Stimulated activated CD4-positive, alpha-beta T cell treated with anti-CD3 and anti-CD28 coated beads, Interleukin-4, amount 100 ng/mL, for 4 hours (primary cell): ENCODE measurements around the gene A4GNT.
"Not testable (repeated sequence)": the region's sequence is repeated elsewhere in the genome, so short reads cannot be mapped to it uniquely, and the experiment has no call there.

ENCODE experiments used
- DNase-seq, 2 experiments: peaks; one replicate each; pipeline ENCODE4 v3.0.0-alpha.2; 2020

A4GNT gene

DNA sequence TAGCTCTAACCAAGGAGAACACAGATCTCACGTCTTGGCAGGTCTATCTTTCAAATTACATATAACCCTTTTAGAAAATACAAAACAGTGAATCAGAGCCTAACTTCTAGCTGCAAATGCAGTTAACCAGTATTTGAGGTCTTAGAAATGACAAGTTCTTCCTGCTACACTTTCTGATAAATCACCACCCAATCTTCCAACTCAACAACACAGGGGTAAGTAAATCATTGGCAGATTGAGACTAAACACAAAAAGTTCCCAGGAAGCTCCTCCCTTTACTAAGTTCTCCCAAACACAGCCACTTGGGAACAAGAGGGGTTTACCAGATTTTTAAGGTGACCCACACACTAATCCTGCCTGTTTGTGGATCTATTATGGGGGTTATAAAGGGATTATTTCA is at the start of gene A4GNT:
Gene A4GNT (minus strand): TSS at position 152 of the 400 bp plus-strand sequence. CDS start 1,134 bp downstream, outside the sequence.
- DNase-seq = no peak

DNA sequence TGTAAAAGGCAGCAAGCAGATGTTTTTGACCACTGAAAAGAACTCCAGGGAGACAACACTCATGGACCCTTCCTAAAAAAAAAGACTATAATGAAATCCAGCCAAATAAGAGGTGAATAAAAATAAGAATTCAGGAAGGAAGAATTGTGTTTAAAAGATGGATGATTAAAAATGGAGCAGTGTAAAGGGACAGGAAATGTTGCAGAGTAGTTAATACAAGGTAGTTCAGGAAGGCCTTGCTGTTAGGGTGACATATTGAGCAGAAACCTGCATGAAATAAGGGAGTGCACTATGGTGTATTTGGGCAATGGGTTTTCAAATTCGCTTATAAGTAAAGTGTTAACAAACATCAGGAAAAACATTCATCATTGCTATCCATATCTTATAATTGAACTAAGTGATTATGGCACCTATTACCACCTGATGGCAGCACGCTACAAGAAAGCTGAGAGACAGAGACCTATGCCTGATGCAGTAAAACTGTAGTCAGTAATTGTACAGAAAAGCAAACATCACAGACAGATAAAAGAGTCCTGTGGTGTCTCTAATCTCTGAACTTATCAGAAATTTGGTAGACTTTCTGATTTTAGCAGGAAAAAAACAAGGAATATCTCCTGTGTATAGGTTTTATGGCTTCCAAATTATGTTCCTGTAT is 48.3 kb upstream of the A4GNT start:
- peak in 1 of 2 experiments; percentile 26 for DNase-seq

DNA sequence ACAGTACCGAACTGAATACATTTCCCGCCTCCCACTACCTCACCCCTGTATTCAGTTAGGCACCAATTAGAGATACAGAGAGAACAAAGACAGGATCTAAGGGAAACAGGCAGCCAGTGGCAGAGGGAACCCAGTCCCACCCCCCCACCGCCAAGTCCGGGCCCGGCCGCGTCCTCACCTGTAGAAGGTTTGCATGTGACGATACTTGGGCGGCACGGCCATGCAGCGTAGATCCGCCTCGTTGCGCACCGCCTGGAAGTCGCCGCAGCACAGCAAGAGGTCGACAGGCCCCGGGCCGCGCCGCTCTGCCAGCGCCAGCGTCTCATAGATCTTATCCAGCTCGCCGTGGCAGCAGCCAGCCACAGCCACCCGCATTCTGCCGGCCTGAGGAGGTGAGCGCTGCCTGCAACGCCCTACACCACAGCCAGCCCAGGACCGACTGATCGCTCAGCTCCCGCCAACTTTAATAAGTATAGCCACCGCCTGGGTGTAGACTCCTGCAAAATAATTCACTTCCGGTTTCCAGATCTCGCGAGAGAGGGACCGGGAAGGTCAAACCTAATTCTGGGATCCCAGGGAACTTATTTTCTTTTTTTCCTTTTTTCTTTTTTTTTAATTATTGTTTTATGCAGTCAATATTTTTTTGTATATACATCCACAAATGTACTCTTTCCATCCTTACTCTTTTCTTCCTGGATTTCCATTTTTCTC is 42.4 kb upstream of the A4GNT start, which contains the start of gene DBR1:
Gene DBR1 (minus strand): TSS at position 501 of the 711 bp plus-strand sequence. CDS start 126 bp downstream, at position 375.
- peak; percentile 59 to 68 for DNase-seq

DNA sequence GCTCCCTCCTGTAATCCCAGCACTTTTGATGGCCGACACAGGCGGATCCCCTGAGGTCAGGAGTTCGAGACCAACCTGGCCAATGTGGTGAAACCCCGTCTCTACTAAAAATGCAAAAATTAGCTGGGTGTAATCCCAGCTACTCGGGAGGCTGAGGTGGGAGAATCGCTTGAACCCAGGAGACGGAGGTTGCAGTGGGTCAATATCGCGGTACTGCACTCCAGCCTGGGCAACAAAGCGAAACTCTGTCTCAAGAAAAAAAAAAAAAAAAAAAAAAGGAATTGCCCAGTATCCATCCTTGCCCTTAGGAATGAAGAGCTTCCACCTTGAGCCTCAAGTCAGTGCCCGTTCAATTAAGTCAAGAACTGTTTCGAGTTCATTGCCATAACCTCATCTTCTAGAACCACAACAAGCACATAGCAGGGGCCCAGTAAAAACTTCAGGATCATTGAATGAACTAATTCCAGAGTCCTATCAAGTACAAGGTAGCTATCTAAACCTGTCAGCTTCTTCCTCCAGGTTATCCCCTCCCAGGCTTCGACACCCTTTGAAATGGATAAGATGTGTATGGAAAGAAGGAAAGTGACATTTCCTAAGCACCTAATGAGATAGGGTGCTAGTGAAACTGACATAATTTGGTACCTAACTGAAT is 41.7 kb upstream of the A4GNT start:
- no peak for DNase-seq

DNA sequence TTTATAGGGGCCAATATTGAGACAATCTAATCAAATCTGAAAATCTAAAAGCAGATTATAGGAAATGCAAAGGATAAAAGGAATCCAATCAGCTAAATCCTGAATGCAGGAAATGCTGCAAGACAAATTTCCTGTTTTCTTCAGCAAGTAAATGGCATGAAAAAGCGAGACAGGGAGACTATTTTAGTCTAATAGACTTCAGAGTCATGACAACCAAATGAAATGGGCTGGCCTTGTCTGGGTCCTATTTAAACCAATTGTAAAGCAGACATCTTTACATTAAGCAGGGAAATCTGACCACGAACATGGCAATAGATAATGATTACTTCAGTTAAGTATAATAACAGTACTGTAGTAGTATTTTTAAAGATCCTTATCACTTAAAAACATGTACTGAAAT is 40.4 kb upstream of the A4GNT start:
- DNase-seq = no peak

DNA sequence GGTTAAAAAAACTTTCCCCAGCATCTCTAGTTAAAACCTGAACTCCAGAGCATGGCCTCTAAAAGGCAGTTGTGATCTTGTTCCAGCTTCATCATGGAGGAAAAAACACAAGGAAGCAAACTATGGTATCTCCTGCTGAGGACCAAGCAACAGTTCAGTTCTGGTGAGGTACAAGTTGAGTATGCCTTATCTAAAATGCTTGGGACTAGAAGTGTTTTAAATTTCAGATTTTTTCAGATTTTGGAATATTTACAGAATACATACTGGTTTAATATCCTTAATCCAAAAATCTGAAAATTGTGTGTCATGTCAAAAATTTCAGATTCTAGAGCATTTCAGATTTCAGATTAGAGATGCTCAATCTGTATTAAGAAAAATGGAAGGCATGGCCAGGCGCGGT is 32.9 kb upstream of the A4GNT start:
- DNase-seq = no peak

DNA sequence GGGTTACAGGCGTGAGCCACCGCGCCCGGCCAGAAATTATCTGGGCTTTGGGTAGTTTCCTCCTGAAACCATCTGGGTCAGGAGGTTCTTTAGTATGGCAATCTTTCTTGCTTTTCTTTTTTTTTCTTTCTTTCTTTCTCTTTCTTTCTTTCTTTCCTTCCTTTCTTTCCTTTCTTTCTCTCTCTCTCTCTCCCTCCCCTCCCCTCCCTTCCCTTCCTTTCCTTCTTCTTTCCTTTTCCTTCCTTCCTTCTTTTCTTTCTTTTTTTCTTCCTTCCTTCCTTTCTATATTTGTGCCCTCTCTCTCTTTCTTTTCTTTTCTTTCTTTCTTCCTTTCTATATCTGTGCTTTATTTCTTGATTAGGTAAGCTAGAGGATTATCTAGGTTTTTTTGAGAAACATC is 25.6 kb upstream of the A4GNT start:
- no peak for DNase-seq

DNA sequence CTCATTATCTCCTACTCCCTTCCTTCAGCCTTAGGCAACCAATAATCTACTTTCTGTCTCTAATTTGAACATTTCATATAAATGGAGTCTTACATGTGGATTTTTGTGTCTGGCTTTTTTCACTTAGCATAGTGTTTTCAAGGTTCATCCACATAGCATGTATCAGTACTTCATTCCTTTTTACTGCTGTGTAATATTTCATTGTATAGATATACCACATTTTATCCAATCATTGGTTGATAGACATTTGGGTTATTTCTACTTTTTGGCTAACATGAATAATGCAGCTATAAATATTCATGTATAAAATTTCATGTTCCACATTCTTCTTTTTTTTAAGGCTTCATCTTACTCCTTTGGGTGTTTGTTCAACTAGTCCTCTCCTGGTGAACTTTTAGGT is 22.3 kb upstream of the A4GNT start:
- DNase-seq = no peak

DNA sequence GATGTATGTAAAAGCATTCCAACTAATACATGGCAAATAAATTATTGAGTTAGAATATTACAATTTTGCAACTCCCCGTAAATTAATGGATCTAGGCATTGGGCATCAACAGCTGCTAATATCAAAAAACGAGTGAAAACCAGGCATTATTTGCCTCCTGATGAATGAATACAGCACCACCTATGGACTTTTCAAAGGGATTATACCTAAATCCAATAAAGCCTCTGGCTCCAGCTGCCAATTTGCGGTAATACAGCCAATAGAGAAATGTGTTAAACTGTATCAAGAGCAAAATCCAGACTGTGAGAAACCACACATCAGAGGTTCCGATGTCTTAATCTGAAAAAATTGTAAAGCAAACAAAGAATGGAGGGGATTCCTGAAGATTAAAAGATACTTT is 16.3 kb upstream of the A4GNT start:
- no peak for DNase-seq

DNA sequence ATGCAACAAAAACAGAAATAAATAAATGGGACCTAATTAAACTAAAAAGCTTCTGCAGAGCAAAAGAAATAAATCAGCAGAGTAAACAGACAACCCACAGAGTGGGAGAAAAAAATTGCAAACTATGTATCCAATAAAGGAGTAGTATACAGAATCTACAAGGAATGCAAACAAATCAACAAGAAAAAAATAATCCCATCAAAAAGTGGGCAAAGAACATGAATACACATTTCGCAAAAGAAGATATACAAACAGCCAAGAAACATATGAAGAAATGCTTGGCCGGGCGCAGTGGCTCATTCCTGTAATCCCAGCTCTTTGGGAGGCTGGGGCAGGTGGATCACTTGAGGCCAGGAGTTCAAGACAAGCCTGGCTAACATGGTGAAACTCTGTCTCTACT is 10.0 kb upstream of the A4GNT start:
- not testable (repeated sequence) for DNase-seq

DNA sequence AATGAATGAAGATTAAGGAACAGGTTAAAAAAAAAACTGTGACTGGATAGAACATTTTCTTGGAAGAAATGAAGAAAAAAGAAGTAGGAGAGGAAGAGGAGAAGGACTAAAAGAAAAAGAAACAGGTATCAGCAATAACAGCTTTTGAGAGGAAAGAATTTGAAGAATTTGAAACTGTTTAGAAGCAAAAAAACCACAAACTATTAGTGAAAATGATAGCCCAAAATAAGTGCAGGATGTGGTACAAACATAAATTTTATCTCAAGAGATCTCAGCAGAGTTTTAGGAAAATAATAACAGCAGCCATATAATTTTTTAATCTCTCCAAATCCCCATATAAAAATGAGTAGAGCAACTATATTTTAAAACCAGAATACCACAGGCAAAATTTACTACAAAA is 8.8 kb upstream of the A4GNT start:
- DNase-seq = no peak

DNA sequence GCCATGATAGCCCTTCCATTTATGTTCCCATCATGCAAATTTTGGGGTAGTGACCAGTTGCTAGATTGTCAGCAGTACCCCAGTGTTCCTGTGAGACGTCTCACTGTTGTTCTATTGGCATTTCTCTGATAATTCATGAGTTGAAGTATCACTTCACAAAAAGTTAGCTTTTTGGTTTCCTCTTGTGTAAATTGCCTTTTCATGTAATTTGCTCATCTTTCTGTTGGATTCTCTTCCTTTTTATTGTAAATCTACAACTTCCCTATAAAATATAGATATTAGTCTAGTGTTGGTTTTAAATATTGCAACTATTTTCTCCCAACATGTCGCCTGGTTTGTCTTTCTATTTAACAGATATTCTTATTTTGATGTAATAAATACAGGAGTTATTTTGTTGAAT is 7.5 kb upstream of the A4GNT start:
- DNase-seq = no peak

DNA sequence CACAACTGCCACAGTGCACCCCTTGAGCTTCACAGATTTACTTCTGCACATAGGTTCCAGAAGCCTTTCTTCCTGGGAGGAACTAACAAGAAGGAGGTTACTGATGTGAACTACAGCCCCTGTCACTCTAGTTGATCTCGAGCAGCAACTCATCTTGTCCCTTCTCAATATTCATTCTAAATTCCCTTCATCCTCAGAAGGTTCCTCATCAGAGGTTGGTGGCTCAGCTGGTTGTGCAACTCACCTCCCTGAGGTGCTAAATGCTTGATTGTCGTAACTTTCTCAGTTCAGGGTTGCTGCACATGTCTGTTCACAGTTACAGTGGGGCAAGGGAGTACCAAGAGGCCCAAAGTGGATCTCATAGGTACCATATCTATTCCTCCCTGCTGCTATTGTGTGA is 5.7 kb upstream of the A4GNT start:
- no peak for DNase-seq

DNA sequence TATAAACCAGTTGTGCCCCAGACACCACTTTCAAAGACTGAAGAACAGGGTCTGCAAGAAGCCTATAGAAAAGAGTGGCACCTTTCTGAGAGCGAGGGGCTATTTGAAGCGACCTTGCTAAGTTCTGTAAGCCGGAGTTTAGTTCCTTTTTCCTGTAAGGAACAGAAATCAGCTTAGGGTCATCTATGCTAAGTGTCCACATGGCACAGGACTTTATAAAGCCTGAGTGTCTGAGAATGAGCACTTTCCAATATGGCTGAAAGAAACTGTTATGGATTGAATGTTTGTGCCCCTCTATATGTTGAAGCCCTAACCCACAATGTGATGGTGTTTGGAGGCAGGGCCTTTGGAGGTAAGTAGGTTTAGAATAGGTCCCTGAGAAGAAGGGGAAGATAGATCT is 4.0 kb upstream of the A4GNT start:
- no peak for DNase-seq

DNA sequence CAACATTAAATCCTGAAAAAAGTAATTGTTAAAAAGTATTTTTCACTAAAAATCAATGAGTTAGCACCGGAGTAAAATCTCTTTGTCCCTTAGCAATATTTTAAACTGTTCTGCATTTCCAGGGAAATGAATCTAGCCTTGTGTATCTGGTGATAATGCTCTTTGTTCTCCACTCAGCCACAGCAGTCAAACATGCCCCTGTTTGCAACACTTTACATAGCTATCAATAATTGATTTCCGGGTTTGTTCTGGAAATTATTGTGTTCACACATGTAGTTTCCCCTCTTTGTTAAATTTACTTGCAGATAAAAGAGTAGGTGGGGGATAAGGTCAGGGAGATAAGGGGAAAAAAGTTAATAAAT is 3.6 kb upstream of the A4GNT start:
- DNase-seq = no peak

DNA sequence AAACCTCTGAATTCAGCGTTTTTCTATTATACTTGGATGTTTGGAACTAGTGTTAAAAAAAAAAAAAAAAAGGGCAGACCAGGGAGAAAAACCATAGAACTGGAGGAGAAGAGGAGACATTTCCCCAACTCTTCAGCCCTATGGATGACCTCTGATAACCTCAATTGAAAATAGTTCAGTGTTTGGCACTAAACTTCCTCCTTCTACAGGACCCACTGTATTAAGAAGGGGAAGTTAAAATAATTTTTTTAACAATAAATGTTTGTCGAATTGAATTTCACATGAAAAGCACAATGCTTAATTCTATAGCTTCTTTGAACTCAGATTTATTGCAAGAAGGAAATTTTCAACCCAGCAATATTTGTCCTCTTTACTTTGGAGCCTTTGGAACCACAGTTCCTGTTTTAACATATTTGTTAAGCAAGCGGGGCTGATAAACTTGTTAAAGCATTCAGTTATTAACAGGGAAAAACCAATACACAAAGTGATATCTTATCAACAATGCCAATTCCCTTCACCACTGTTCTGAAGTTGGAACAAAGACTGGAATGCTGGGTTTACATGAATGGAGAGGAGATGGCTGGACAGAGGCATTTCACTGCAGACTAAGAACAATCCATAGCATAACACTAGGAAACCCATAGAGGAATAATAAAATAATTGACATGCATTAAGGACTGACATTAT is 3.1 kb upstream of the A4GNT start:
- DNase-seq = no peak

DNA sequence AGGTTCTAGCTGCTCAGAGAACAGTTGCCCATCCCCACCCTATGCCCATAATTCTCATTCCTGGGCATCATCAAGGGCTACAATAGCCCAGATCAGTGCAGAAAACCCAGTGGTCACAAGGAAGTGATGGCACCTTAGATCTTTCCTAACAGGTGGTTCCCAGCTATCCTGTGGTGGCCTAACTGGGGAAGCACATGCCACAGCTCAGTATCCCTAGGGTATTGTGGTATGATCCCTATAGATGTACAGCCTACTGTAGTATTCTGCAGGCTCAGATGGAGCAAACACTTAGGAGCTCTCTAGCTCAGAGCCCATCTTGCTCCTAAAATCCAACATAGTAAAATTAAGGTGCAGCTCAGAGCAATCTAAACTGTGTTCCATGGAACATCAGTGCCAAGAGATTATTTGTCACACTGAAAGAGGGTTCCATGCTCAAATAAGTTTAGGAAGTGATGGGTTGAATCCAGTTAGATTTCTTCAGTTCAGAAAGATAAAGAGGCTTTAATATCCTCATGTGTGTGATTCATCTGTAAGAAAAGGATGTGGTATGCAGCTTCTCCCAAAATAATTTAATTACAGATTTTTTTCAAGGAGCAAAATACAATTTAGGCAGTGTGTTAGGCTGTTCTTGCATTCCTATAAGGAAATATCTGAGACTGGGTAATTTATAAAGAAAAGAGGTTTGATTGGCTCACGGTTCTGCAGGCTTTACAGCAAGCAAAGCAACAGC is 4.4 kb downstream of the A4GNT start:
- no peak for DNase-seq

DNA sequence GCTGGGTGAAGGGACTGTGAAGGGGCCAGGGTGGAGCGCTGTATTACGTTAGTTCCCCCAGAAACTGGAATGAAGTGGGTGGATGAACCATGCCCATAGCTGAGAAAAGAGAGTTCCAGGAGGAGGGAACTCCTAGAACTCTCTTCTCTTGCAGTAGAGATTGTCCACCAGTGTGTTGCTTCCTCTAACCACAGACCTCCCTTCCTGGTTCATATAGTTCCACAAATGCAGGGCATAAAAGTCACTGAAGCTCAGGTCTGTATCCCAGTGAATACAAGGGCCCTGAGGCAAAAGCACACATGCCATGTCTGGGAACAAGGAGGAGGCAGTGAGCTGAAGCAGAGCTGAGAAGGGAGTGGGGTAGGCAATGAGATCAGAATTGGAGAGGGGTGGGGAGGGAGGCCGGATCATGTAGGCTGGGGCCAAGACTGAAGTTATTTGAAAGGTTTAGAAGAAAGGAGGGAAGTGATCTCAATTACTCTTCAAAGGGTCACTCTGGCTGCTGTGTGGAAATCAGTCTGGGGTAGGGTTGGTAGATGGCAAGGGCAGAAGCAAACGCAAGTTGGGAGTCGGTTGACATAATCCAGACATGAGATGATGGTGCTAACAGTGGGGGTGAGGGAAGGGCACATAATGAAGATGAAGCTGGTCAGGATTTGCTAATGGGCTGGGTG is 6.5 kb downstream of the A4GNT start:
- no peak for DNase-seq

DNA sequence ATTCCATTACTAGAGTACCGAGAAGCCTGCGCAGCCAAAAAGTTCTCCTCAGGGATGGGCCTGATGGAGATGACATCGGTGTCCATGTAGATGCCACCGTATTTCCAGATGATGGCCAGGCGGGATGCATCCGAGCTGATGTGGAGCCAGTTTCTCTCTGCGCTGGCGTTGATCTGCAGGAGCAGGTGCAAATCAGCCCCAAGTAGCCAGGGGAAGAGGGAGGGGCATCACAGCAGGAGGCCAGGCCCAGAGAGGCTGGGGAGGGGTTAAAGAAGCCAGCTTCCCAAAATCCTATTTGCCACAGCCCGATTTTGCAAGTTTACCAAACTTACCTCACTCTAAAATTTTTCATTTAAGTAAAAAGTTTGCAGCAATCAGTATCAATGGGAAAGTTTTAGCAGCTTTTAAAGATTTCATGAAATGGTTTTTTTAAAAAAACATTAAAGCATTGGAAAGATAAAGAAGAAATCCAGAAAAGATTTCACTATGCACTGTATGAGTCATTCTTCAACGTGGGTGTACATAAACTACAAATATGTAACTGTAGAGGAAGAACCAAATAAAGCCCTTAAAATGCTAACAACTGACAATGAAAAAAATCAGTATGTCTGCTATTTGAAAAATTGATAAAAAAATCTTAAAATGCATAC is 7.4 kb downstream of the A4GNT start:
- no peak for DNase-seq

DNA sequence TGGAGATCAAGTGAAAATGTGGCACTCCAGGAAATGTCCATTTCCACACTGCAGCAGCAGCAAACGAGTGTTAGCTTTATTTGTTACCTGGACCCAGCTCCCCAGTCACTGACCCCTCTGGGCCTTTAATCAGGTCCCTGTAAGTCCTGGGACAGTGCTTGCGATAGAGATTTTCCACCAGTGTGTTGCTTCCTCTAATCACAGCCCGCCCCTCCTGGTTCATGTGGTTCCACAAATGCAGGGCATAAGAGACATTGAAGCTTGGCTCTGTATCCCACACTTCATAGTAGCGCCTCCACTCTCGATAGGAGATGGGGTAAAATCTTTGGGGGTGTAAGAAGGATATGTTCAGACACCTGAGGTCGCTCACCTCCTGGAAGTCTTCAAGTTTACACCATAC is 8.0 kb downstream of the A4GNT start:
- no peak for DNase-seq

DNA sequence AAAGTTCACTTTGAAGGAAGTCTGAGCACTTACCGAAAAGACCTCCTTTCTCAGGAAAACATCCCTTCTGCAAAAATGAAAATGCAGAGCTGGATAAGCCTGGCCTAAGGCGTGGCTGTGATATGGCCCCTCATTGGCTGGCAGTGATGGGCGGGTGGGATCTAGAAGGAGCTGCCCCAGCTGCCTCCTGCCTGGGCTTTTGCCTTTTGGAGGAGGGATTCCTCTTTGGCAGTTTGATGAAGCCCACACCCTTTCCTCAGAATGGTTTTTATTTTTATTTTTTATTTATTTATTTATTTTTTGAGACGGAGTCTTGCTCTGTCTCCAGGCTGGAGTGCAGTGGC is 12.8 kb downstream of the A4GNT start:
- no peak for DNase-seq
